A673 (cell line): ENCODE data around the gene GABRG3.

Experiments
- CTCF ChIP-seq: fragments of 300-800, 200-600 bp; sonication (generic); conservative IDR thresholded peaks from 2 replicates; pipeline ENCODE4 v1.5.1; 2017; ENCODE audit warnings: low read depth, mild to moderate bottlenecking, antibody characterized with exemption, low read length, moderate library complexity, mixed read lengths
- EZH2 ChIP-seq: fragments of 200-600 bp; sonication (generic); IDR thresholded peaks from 2 replicates; pipeline ENCODE4 v1.6.1; 2017; ENCODE audit warnings: borderline replicate concordance, low read depth, mild to moderate bottlenecking, mixed read lengths, antibody characterized with exemption, low read length; ENCODE audit not compliant: poor library complexity, severe bottlenecking

- TF ChIP-seq CTCF (no peak), EZH2 (no peak)
These were observed 357.6 kb downstream of the GABRG3 start for GRCh38 chr15:27328608-27329007.
